AG09319 (cell line): ENCODE results near the gene ITPKB.
"Not testable (repeated sequence)": the region's sequence is repeated elsewhere in the genome, so short reads cannot be mapped to it uniquely, and the experiment has no call there.

Experiments
- DNase-seq: peaks from one replicate; pipeline ENCODE4 v3.0.0-alpha.2; 2010; ENCODE audit warnings: low read depth; ENCODE audit errors: extremely low read depth
- CTCF ChIP-seq: IDR thresholded peaks from 2 replicates; pipeline ENCODE4 v1.5.1; 2011; ENCODE audit warnings: low read depth, mild to moderate bottlenecking, inconsistent platforms, low read length, moderate library complexity

ITPKB gene

GRCh38 chr1:226640321-226641136 is 98.6 kb downstream of the ITPKB start:
- TF ChIP-seq CTCF, result no peak
- no peak for DNase-seq

GRCh38 chr1:226639631-226640061 is 99.4 kb downstream of the ITPKB start:
- TF ChIP-seq CTCF, result no peak
- no peak for DNase-seq

- not testable (repeated sequence) for DNase-seq
These were observed 99.9 kb downstream of the ITPKB start for GRCh38 chr1:226639206-226639605.

- DNase-seq, result no peak
- no peak for TF ChIP-seq CTCF
These were observed 100.5 kb downstream of the ITPKB start for GRCh38 chr1:226638608-226639007.

GRCh38 chr1:226638001-226638601 is 101.0 kb downstream of the ITPKB start:
- no peak for TF ChIP-seq CTCF
- DNase-seq, result no peak

- DNase-seq, result no peak
- peak; percentile 67 for TF ChIP-seq CTCF
These were observed 101.7 kb downstream of the ITPKB start for GRCh38 chr1:226637147-226637935.

- no peak for TF ChIP-seq CTCF
- DNase-seq, result no peak
These were observed 102.3 kb downstream of the ITPKB start for GRCh38 chr1:226636847-226637096.
